ENCODE data around the gene SLC51B. TPM values are rescaled to one million over a fixed set of nuclear protein-coding genes. Genes with fewer than 3 reads are reported as not detected.
"Not testable (repeated sequence)": the region's sequence is repeated elsewhere in the genome, so short reads cannot be mapped to it uniquely, and the experiment has no call there.

Gene SLC51B
- total RNA-seq, 2 experiments from 2014 or later, result not detected

- Mint-ChIP-seq H3K9me3 (no peaks in the 10 kb centered on the region), H3K36me3 (no peaks in the 10 kb centered on the region), H3K27me3 (peaks cover 26% of the 10 kb centered on the region), H3K4me1 (peaks cover 27% of the 10 kb centered on the region), H3K27ac (no peak overlapping the region), H3K4me3 (no peak overlapping the region)
- DNase-seq, result no peak
- POLR2A ChIA-PET, result no interaction called here
- no peak for ATAC-seq (ENCODE audit: low read depth)
Observed at GRCh38 chr15:65085990-65086679, 40.9 kb downstream of the SLC51B start.

GRCh38 chr15:65086680-65087111 is 41.5 kb downstream of the SLC51B start:
- Mint-ChIP-seq H3K4me3 (no peak overlapping the region), H3K27ac (no peak overlapping the region), H3K4me1 (peaks cover 24% of the 10 kb centered on the region), H3K27me3 (peaks cover 23% of the 10 kb centered on the region), H3K9me3 (no peaks in the 10 kb centered on the region), H3K36me3 (no peaks in the 10 kb centered on the region)
- ATAC-seq (ENCODE audit: low read depth), result no peak
- POLR2A ChIA-PET, result interaction anchor here (1.6 kb wide), 1 partner anchor 218 kb away, joined by 3 read pairs; the partner anchor contains the start of gene RNU5B-1
- no peak for DNase-seq

GRCh38 chr15:65087411-65087810 is 42.2 kb downstream of the SLC51B start:
- no peak overlapping the region for H3K27ac Mint-ChIP-seq
- ATAC-seq (ENCODE audit: low read depth), result no peak
- POLR2A ChIA-PET, result interaction anchor here (1.6 kb wide), 1 partner anchor 217 kb away, joined by 3 read pairs; the partner anchor contains the start of gene RNU5B-1
- no peak for DNase-seq
- no peaks in the 10 kb centered on the region for H3K36me3 Mint-ChIP-seq
- no peaks in the 10 kb centered on the region for H3K9me3 Mint-ChIP-seq
- peaks cover 17% of the 10 kb centered on the region for H3K4me1 Mint-ChIP-seq
- no peak overlapping the region for H3K4me3 Mint-ChIP-seq
- peaks cover 22% of the 10 kb centered on the region for H3K27me3 Mint-ChIP-seq

- POLR2A ChIA-PET, result interaction anchor here (1.6 kb wide), 1 partner anchor 217 kb away, joined by 3 read pairs; the partner anchor contains the start of gene RNU5B-1
- no peaks in the 10 kb centered on the region for H3K36me3 Mint-ChIP-seq
- H3K9me3 Mint-ChIP-seq, result no peaks in the 10 kb centered on the region
- DNase-seq (no peak), ATAC-seq (ENCODE audit: low read depth) (no peak)
- peaks cover 11% of the 10 kb centered on the region for H3K4me1 Mint-ChIP-seq
- no peak overlapping the region for H3K4me3 Mint-ChIP-seq
- H3K27ac Mint-ChIP-seq, result no peak overlapping the region
- H3K27me3 Mint-ChIP-seq, result peaks cover 15% of the 10 kb centered on the region
Observed at GRCh38 chr15:65087873-65088642, 42.9 kb downstream of the SLC51B start.

GRCh38 chr15:65088643-65089021 is 43.4 kb downstream of the SLC51B start:
- ATAC-seq (ENCODE audit: low read depth), result no peak
- Mint-ChIP-seq H3K4me3 (no peak overlapping the region), H3K36me3 (no peaks in the 10 kb centered on the region), H3K9me3 (no peaks in the 10 kb centered on the region), H3K4me1 (peaks cover 10% of the 10 kb centered on the region), H3K27me3 (peaks cover 11% of the 10 kb centered on the region), H3K27ac (no peak overlapping the region)
- POLR2A ChIA-PET, result interaction anchor here (0.6 kb wide), 1 partner anchor 416 kb away, joined by 4 read pairs; no protein-coding TSS in a partner anchor
- DNase-seq, result no peak

- H3K36me3 Mint-ChIP-seq, result no peaks in the 10 kb centered on the region
- no peak for DNase-seq
- no peak for ATAC-seq (ENCODE audit: low read depth)
- no peak overlapping the region for H3K4me3 Mint-ChIP-seq
- no peaks in the 10 kb centered on the region for H3K9me3 Mint-ChIP-seq
- H3K27ac Mint-ChIP-seq, result no peak overlapping the region
- POLR2A ChIA-PET, result interaction anchor here (0.6 kb wide), 1 partner anchor 415 kb away, joined by 4 read pairs; no protein-coding TSS in a partner anchor
- peaks cover 5% of the 10 kb centered on the region for H3K27me3 Mint-ChIP-seq
- H3K4me1 Mint-ChIP-seq, result peaks cover 7% of the 10 kb centered on the region
Observed at GRCh38 chr15:65089206-65089824, 44.1 kb downstream of the SLC51B start.

- no peaks in the 10 kb centered on the region for H3K4me1 Mint-ChIP-seq
- H3K27me3 Mint-ChIP-seq, result no peaks in the 10 kb centered on the region
- H3K27ac Mint-ChIP-seq, result no peak overlapping the region
- H3K4me3 Mint-ChIP-seq, result no peak overlapping the region
- no peaks in the 10 kb centered on the region for H3K9me3 Mint-ChIP-seq
- ATAC-seq (ENCODE audit: low read depth) (no peak), DNase-seq (no peak)
- H3K36me3 Mint-ChIP-seq, result no peaks in the 10 kb centered on the region
- POLR2A ChIA-PET, result no interaction called here
Observed at GRCh38 chr15:65091946-65092770, 47.0 kb downstream of the SLC51B start.

GRCh38 chr15:65092911-65093792 is 48.0 kb downstream of the SLC51B start:
- Mint-ChIP-seq H3K27me3 (no peaks in the 10 kb centered on the region), H3K9me3 (no peaks in the 10 kb centered on the region), H3K4me1 (no peaks in the 10 kb centered on the region), H3K4me3 (no peak overlapping the region), H3K36me3 (no peaks in the 10 kb centered on the region), H3K27ac (no peak overlapping the region)
- DNase-seq, result peak; percentile 10
- no peak for ATAC-seq (ENCODE audit: low read depth)
- POLR2A ChIA-PET, result no interaction called here

GRCh38 chr15:65093793-65094170 is 48.6 kb downstream of the SLC51B start:
- H3K27ac Mint-ChIP-seq; POLR2A ChIA-PET; ATAC-seq (ENCODE audit: low read depth); H3K36me3 Mint-ChIP-seq; H3K4me3 Mint-ChIP-seq; H3K9me3 Mint-ChIP-seq; H3K27me3 Mint-ChIP-seq; H3K4me1 Mint-ChIP-seq: not testable (repeated sequence)
- peak; percentile 8 for DNase-seq

GRCh38 chr15:65094294-65094995 is 49.3 kb downstream of the SLC51B start:
- H3K4me1 Mint-ChIP-seq, result no peaks in the 10 kb centered on the region
- H3K4me3 Mint-ChIP-seq, result no peak overlapping the region
- POLR2A ChIA-PET, result interaction anchor here (0.5 kb wide), 1 partner anchor 110 kb away, joined by 3 read pairs; no protein-coding TSS in a partner anchor
- no peak overlapping the region for H3K27ac Mint-ChIP-seq
- ATAC-seq (ENCODE audit: low read depth) (no peak), DNase-seq (peak; percentile 21)
- peaks cover 3% of the 10 kb centered on the region for H3K36me3 Mint-ChIP-seq
- no peaks in the 10 kb centered on the region for H3K27me3 Mint-ChIP-seq
- H3K9me3 Mint-ChIP-seq, result no peaks in the 10 kb centered on the region

- no peak overlapping the region for H3K27ac Mint-ChIP-seq
- DNase-seq (peak; percentile 10), ATAC-seq (ENCODE audit: low read depth) (no peak)
- H3K9me3 Mint-ChIP-seq, result no peaks in the 10 kb centered on the region
- no peak overlapping the region for H3K4me3 Mint-ChIP-seq
- H3K36me3 Mint-ChIP-seq, result peaks cover 3% of the 10 kb centered on the region
- POLR2A ChIA-PET, result interaction anchor here (0.5 kb wide), 1 partner anchor 110 kb away, joined by 3 read pairs; no protein-coding TSS in a partner anchor
- H3K27me3 Mint-ChIP-seq, result no peaks in the 10 kb centered on the region
- H3K4me1 Mint-ChIP-seq, result no peaks in the 10 kb centered on the region
Observed at GRCh38 chr15:65095011-65095746, 50.0 kb downstream of the SLC51B start.

All from activated naive CD8-positive, alpha-beta T cell treated with anti-CD3 and anti-CD28 coated beads, Interleukin-2, amount 10 ng/mL, durations not matched to agents 7 days and 5 days (primary cell).